HepG2 (cell line): ENCODE measurements around the gene SMIM14. TPM values are rescaled to one million over a fixed set of nuclear protein-coding genes. Genes with fewer than 3 reads are reported as not detected.

ENCODE experiments used
- AFF4 ChIP-seq: sonication (generic); formaldehyde crosslinking; IDR thresholded peaks from 2 replicates; pipeline ENCODE4 v1.4.0; 2020; ENCODE audit warnings: missing genetic modification reagents
- ATM ChIP-seq: fragments of 450-650 bp; IDR thresholded peaks from 2 replicates; pipeline ENCODE4 v1.7.1; 2017; ENCODE audit warnings: mild to moderate bottlenecking, borderline replicate concordance
- ELF4 ChIP-seq: sonication (generic); formaldehyde crosslinking; IDR thresholded peaks from 2 replicates; pipeline ENCODE4 v1.5.0; 2020; ENCODE audit warnings: missing genetic modification reagents, mild to moderate bottlenecking, moderate library complexity, borderline replicate concordance
- KDM6A ChIP-seq: IDR thresholded peaks from 2 replicates; pipeline ENCODE4 v1.6.1; 2016; ENCODE audit warnings: low read depth
- KLF16 ChIP-seq, 2 experiments: sonication (generic) in 1 of 2; formaldehyde crosslinking in 1 of 2; IDR thresholded peaks; 2 replicates each; pipeline versions ENCODE4 v1.6.1 to v1.8.0; 2016 to 2023; ENCODE audit warnings: missing genetic modification reagents in 2 of 2, missing compliant biosample characterization in 1 of 2
- NR2F2 ChIP-seq: IDR thresholded peaks from 2 replicates; pipeline ENCODE4 v1.6.1; 2012; ENCODE audit warnings: low read depth, inconsistent platforms, borderline replicate concordance
- PAF1 ChIP-seq: IDR thresholded peaks from 2 replicates; pipeline ENCODE4 v1.6.1; 2016; ENCODE audit warnings: missing genetic modification reagents, missing compliant biosample characterization
- ZBTB43 ChIP-seq: sonication (generic); formaldehyde crosslinking; conservative IDR thresholded peaks from 2 replicates; pipeline ENCODE4 v1.4.0; 2020; ENCODE audit warnings: missing genetic modification reagents
- ZHX2 ChIP-seq, 2 experiments: sonication (generic) in 1 of 2; formaldehyde crosslinking in 1 of 2; IDR thresholded peaks; 2 replicates each; pipeline versions ENCODE4 v1.6.1 to v1.9.0; 2014 to 2022; ENCODE audit warnings: antibody characterized with exemption in 1 of 2, borderline replicate concordance in 1 of 2, inconsistent platforms in 1 of 2, low read depth in 1 of 2, missing genetic modification reagents in 1 of 2
- ZNF558 ChIP-seq: sonication (generic); formaldehyde crosslinking; IDR thresholded peaks from 2 replicates; pipeline ENCODE4 v1.9.0; 2022; ENCODE audit warnings: mild to moderate bottlenecking, missing genetic modification reagents, borderline replicate concordance
- ZNF784 ChIP-seq: sonication (generic); formaldehyde crosslinking; IDR thresholded peaks from 2 replicates; pipeline ENCODE4 v1.5.1; 2020; ENCODE audit warnings: missing genetic modification reagents, mild to moderate bottlenecking, borderline replicate concordance
- ZNF790 ChIP-seq: sonication (generic); formaldehyde crosslinking; IDR thresholded peaks from 2 replicates; pipeline ENCODE4 v1.8.0; 2022; ENCODE audit warnings: missing genetic modification reagents, mild to moderate bottlenecking, borderline replicate concordance
- ZNF839 ChIP-seq: sonication (generic); formaldehyde crosslinking; IDR thresholded peaks from 2 replicates; pipeline ENCODE4 v1.4.0; 2020; ENCODE audit warnings: missing genetic modification reagents, mild to moderate bottlenecking, borderline replicate concordance
- ZSCAN25 ChIP-seq: sonication (generic); formaldehyde crosslinking; IDR thresholded peaks from 2 replicates; pipeline ENCODE4 v1.8.0; 2022; ENCODE audit warnings: mild to moderate bottlenecking, missing genetic modification reagents
- ZSCAN31 ChIP-seq: sonication (generic); formaldehyde crosslinking; IDR thresholded peaks from 2 replicates; pipeline ENCODE4 v1.5.0; 2020; ENCODE audit warnings: low read depth, mild to moderate bottlenecking, missing genetic modification reagents
- polyA plus RNA-seq, 8 experiments: library from polyadenylated mRNA; depleted of rRNA in 3 of 8; stranded (reverse) in 7 of 8; unstranded in 1 of 8; fragments of >200 nt; fragmentation: Illumina TruSeq in 4 of 8; extraction: Trizol in 4 of 8; gene quantifications; 2 replicates each; pipeline versions ENCODE4 v1.2.1 to v1.2.3, GENCODE V29; 2011 to 2016; ENCODE audit warnings: low read depth in 4 of 8, missing spikeins in 1 of 8, mixed read lengths in 1 of 8; ENCODE audit not compliant: insufficient read depth in 1 of 8
- total RNA-seq, 5 experiments: library from RNA; depleted of rRNA; stranded (reverse); fragments of >200 nt; fragmentation: Illumina TruSeq; extraction: Trizol; gene quantifications; 2 replicates each; pipeline ENCODE4 v1.2.3, GENCODE V29; 2016; ENCODE audit warnings: low read depth in 1 of 5

SMIM14 gene
- total and polyA plus RNA-seq, 2 of the 13 experiments (the other 11 are each of a cell fraction or from before 2014, with no cell fraction given) = 16.3 to 28.1 TPM

- 0 out of 2 replicates have a peak, but pooled peaks have one; percentile 30 for TF ChIP-seq ZHX2 (IDR thresholded peaks at IDR 0.05; ENCODE audit: low read depth)
- 0 out of 2 replicates have a peak, but pooled peaks have one; percentile 31 for TF ChIP-seq ZHX2 (CRISPR knock-in tag; IDR thresholded peaks at IDR 0.05; ENCODE audit: borderline replicate concordance)
- no peak; the same call in 1 of the 2 replicates for TF ChIP-seq ZNF784 (CRISPR knock-in tag)
- no peak for TF ChIP-seq AFF4
- TF ChIP-seq KDM6A = no peak; the same call in 1 of the 2 replicates
- TF ChIP-seq ELF4 (CRISPR knock-in tag) = 0 out of 2 replicates have a peak, but pooled peaks have one; percentile 40
- no peak for TF ChIP-seq PAF1 (CRISPR knock-in tag)
- TF ChIP-seq ZNF790 (CRISPR knock-in tag) = no peak; the same call in 1 of the 2 replicates
- peak; percentile 91 for TF ChIP-seq ZNF558
- no peak for TF ChIP-seq ZNF839
- TF ChIP-seq NR2F2 = no peak
- peak; percentile 53; the same call in 1 of the 2 replicates for TF ChIP-seq ZBTB43
- TF ChIP-seq ATM = no peak
- no peak for TF ChIP-seq ZSCAN25 (CRISPR knock-in tag)
- TF ChIP-seq KLF16 (CRISPR knock-in tag; IDR thresholded peaks at IDR 0.05) = peak in 1 of 2 experiments; percentile 53; a peak in 2 of 4 replicates
- TF ChIP-seq ZSCAN31 (CRISPR knock-in tag) = peak; percentile 92
These were observed at the start of gene SMIM14 (continued) for GRCh38 chr4:39638354-39639239.
